ENCODE data around the gene MAML2. TPM values are rescaled to one million over a fixed set of nuclear protein-coding genes. Genes with fewer than 3 reads are reported as not detected.

Gene MAML2
- total RNA-seq, 4 donors from 2014 or later = 34.2 to 49.8 (median 44.4) TPM

DNA sequence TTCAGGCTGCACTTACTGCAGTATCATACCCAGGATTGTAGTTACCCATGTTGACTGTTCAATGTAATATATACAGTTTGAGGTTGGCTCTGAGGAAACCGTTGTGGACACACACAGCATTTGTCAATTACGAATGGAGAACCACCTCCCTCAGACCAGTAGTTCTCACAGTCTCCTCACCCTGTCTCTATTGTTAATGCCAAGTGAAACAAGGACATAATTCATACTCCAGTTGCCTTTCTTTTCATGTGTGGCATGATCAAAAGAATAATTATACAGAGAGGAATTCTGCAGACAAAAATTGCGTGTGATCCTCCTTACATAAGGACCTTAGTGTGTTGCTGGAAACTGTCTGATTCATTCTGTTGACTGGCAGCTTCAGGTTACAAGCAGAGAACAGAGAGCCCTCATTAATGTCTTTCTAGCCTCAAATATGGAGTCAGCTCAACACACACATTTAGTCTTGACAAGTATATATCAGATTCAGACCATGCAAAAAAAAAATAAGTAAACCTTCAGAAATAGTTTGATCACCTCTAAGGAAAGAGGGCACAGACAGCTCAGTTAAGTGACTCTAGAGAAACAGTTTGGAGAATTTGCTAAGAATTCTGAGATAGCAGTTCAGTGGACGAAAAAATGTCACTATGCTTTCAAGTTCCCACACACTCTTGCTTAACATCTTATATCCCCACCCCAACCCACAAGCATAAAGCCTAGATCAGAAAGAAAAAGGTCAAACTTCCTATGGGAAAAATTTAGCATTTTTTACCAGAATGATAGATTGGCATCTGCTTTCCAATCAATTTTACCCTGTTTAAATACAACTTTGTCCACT lies 96.1 kb downstream of the MAML2 start:
- DNase-seq (ENCODE audit: low spot score) (no peak), ATAC-seq (ENCODE audit: low FRiP score) (peak; percentile 37)
- TF ChIP-seq, protein P1, sequence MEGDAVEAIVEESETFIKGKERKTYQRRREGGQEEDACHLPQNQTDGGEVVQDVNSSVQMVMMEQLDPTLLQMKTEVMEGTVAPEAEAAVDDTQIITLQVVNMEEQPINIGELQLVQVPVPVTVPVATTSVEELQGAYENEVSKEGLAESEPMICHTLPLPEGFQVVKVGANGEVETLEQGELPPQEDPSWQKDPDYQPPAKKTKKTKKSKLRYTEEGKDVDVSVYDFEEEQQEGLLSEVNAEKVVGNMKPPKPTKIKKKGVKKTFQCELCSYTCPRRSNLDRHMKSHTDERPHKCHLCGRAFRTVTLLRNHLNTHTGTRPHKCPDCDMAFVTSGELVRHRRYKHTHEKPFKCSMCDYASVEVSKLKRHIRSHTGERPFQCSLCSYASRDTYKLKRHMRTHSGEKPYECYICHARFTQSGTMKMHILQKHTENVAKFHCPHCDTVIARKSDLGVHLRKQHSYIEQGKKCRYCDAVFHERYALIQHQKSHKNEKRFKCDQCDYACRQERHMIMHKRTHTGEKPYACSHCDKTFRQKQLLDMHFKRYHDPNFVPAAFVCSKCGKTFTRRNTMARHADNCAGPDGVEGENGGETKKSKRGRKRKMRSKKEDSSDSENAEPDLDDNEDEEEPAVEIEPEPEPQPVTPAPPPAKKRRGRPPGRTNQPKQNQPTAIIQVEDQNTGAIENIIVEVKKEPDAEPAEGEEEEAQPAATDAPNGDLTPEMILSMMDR (IDR thresholded peaks at IDR 0.05) = no peak

DNA sequence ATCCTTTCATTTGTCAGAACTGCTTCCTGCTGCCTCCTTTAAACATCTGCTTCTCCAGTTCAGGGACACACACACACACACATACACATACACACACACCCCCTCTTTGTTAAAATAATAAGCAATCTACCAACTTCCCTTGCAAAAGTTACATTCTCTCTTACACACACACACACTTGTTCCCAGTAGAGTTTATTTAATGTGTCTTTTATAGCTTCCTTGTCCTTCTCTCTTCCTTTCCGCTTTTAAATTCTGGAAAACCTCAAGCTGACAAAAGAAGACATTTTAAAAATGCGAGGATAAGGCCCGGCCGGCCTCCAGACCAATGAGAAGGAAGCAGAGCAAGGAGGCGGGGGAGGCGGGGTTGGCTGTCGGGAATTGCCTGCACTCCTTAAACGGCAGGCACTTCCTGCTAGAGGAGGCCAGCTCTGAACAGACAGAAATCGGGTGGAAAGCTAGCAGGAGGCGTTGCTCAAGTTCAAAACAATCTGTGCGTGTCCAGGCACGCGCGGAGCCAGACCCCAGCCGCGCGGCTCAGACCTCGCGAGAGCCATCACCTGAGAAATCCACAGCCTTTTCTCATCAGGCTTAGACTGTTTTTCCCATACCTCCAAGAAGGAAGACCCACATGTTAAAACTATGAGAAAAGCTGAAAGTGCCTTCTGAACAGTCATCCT lies 99.9 kb downstream of the MAML2 start:
- TF ChIP-seq, protein P1 (IDR thresholded peaks at IDR 0.05) = no peak
- DNase-seq (ENCODE audit: low spot score) = peak; percentile 81
- peak; percentile 95 for ATAC-seq (ENCODE audit: low FRiP score)

DNA sequence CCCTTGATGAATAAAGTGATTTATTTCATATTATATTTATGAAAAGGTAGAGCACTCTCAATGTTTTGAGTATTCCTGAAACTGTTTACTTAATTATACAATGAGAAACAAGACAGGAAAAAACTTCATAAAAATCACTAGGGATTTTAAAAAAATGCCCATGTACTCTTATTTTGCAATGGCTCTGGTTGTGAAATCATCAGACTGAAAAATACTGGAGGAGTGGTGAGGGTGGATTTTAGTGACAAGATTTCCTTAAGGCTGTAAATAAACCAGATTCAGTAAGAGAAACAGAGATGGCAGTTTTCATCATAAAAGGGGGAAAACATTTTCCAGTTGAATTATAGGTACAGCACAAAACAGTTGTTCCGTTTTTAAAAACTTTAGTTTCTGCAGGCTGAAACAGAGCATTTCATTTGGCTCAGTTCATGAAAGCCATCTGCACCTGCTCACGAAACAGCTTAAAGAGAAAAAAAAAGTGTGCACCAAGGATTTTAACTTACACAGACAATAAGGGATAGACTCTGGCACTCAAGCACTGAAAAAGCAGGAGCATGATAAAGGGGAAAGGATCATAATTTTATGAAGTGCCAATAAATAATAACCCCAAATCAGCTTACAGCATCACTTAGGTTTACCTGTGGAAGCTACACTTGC lies 100.7 kb downstream of the MAML2 start:
- TF ChIP-seq, protein P1 (IDR thresholded peaks at IDR 0.05) = no peak
- ATAC-seq (ENCODE audit: low FRiP score) = no peak
- no peak for DNase-seq (ENCODE audit: low spot score)

DNA sequence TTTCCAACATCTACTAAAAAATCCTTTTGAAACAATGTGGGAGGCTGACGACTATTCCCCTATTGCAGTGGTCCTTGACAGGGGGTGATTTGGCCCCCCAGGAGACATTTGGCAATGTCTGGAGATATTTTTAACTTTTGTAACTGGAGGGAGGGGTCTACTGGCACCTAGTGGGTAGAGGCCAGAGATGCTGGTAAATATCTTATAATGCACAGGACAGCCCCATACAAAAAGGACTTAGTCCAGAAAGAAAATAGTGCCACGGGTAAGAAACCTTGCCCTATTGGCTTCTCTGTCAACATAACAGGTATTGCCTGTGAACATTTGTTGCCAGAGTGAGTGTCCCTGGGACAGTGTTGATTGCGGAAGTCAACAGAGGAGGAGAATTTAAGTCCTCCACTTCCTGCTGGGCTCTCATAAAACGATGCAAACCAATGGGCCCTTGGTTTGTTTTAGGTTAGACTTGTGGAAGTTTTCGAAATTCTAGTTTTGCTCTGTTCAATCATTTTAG lies 101.6 kb downstream of the MAML2 start:
- DNase-seq (ENCODE audit: low spot score) = no peak
- ATAC-seq (ENCODE audit: low FRiP score) = no peak
- TF ChIP-seq, protein P1 (IDR thresholded peaks at IDR 0.05) = no peak

DNA sequence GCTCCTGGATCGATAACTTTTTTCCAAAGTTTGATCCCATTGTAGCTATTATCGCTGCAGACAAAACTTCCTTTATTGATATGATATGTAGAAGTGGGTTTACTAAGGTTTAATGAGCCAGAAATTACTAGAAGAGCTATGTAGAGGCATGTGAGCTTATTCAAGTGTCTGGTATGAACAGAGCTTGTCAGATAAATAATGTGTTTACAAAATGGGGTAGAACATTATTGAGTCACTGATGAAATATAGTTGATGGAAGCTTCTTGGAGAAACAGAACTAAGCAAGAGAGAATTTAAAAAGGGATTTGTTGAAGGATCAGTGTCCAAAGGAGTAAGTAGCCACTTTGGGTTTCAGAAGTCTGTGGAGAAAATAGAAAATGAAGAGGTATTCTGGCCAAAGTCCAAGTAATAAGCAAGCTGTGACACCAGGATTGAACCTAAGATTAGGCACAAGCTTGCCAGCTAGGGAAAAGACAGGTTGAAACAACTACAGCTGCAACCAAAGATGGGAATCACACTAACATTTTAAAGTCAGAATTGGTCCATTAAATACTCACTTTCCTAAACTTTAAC lies 104.3 kb downstream of the MAML2 start:
- ATAC-seq (ENCODE audit: low FRiP score) (peak; percentile 29), DNase-seq (ENCODE audit: low spot score) (no peak)
- TF ChIP-seq, protein P1 (IDR thresholded peaks at IDR 0.05) = no peak

DNA sequence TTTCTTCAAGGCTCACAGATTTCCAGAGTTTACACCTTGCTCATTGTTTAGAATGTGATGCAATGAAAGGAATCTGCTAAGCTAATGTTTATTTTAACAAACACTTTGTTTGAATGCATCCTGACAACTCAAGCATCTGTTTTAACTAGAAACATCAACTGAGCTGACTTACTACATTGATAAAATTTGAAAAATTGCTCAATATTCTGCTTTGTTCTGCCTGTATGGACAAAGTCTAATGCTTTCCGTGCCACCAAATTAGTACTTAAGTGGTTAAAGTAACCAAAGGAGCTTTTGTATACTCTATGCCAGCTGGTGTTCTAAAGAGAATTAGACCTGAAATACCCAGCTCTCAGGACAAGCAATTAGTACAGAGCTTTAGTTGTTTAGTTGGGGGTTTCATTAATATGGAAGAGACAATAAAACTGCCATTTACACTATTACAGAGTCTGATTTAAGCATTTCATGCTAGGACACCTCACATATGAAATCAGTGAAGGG lies 105.2 kb downstream of the MAML2 start:
- no peak for ATAC-seq (ENCODE audit: low FRiP score)

More for the DNA sequence above, 105.2 kb downstream of the MAML2 start:
- TF ChIP-seq, protein P1 (IDR thresholded peaks at IDR 0.05) = no peak
- no peak for DNase-seq (ENCODE audit: low spot score)

Measured in omental fat pad (tissue), 4 donors.